Tibial nerve (tissue), 4 donors: ENCODE results near the gene SLC5A5.

ENCODE experiments used
- EP300 ChIP-seq, 2 donors: sonication (generic); formaldehyde crosslinking; IDR thresholded peaks; one replicate each; pipeline ENCODE4 v1.6.1; 2017; ENCODE audit warnings: antibody characterized with exemption in 2 of 2, mild to moderate bottlenecking in 1 of 2
- POLR2A ChIP-seq, 2 donors: fragments of 450-650 bp; IDR thresholded peaks; one replicate each; pipeline ENCODE4 v1.6.1; 2017; ENCODE audit warnings: antibody characterized with exemption in 2 of 2, mild to moderate bottlenecking in 2 of 2, moderate library complexity in 2 of 2
- TF ChIP-seq, protein P1 (sequence below), 5 experiments: fragments of 200-600 bp in 3 of 5; fragments of 450-650 bp in 2 of 5; sonication (generic) in 3 of 5; IDR thresholded peaks; one replicate each; pipeline ENCODE4 v1.5.1; 2016 to 2019; ENCODE audit warnings: antibody characterized with exemption in 5 of 5, mild to moderate bottlenecking in 3 of 5, moderate library complexity in 2 of 5

DNA sequence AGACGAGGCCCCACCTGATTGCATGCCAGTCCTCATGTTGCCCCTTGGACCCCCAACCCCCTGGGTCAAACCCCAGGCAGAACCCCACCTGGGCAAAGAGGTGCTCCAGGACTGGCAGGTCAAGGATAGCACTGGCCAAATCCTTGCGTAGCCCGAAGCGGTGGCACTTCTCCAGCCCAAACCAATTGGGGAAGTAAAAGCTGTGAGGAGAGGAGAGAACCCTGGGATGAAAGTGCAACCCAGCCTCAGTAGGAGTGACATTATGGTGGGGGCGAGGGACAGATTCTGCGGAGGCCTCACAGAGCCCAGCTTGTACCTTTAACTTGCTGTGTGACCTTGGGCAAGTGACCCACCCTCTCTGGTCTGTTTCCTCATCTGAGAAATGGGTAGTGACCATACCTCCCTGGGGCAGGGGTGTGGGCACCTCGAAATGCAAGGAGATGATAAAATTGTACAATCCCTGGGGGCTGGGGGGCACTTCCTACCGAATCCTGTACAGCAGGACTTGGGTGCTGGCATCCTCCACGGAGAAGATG is 28.4 kb upstream of the SLC5A5 start:
- TF ChIP-seq, protein P1, sequence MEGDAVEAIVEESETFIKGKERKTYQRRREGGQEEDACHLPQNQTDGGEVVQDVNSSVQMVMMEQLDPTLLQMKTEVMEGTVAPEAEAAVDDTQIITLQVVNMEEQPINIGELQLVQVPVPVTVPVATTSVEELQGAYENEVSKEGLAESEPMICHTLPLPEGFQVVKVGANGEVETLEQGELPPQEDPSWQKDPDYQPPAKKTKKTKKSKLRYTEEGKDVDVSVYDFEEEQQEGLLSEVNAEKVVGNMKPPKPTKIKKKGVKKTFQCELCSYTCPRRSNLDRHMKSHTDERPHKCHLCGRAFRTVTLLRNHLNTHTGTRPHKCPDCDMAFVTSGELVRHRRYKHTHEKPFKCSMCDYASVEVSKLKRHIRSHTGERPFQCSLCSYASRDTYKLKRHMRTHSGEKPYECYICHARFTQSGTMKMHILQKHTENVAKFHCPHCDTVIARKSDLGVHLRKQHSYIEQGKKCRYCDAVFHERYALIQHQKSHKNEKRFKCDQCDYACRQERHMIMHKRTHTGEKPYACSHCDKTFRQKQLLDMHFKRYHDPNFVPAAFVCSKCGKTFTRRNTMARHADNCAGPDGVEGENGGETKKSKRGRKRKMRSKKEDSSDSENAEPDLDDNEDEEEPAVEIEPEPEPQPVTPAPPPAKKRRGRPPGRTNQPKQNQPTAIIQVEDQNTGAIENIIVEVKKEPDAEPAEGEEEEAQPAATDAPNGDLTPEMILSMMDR (IDR thresholded peaks at IDR 0.05), result no peak
- TF ChIP-seq POLR2A (IDR thresholded peaks at IDR 0.05) (no peak), EP300 (IDR thresholded peaks at IDR 0.05) (no peak)
